ENCODE measurements around the gene FGF11. TPM values are rescaled to one million over a fixed set of nuclear protein-coding genes. Genes with fewer than 3 reads are reported as not detected.
A peak's percentile ranks its signal among the peaks of the same experiment; 100 is the strongest.
"Not testable (repeated sequence)": the region's sequence is repeated elsewhere in the genome, so short reads cannot be mapped to it uniquely, and the experiment has no call there.

The FGF11 gene
- total RNA-seq, 4 donors from 2014 or later, result 1.5 to 3.3 (median 2.2) TPM

DNA sequence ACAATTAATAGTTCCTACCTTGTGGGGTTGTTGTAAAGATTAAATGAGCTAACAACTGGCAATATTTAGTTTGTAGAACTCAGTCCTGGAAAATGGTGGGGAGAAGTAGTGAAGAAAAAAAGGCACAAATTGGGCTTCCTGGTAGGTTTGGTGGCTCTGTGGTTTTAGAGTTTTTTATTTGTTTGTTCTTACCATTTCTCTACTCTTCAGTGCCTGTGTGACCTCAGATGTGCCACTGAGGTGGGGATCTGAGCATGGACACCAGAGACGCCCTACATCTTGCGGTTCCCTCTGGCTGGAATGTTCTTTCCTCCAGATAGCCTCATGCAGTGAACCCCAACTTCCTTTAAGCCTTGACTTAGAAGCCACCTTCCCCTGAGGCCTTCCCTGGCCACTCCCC lies 32.4 kb downstream of the FGF11 start:
- 79 to 83% methylated on average over 2 of the region's 2 CpGs for WGBS, 2 donors
- H3K4me1 ChIP-seq, result peaks cover 0 to 82% (median 27%) of the 10 kb centered on the region in 4 donors

GRCh38 chr17:7474767-7475166 lies 35.5 kb downstream of the FGF11 start:
- not testable (repeated sequence) for H3K27me3 ChIP-seq; H3K36me3 ChIP-seq; H3K4me3 ChIP-seq; DNase-seq (ENCODE audit: low spot score in 2 of 2); H3K9me3 ChIP-seq
- WGBS, 2 donors, result 80 to 95% methylated on average over 8 of the region's 8 CpGs
- Histone ChIP-seq H3K4me1 (peaks cover 0 to 65% (median 26%) of the 10 kb centered on the region in 4 donors), H3K27ac (peak overlapping the region in 2 of 4 donors; percentile 96 to 100)

More for the DNA sequence above, 32.4 kb downstream of the FGF11 start:
- TF ChIP-seq EP300 (IDR thresholded peaks at IDR 0.05) (no peak), POLR2A (IDR thresholded peaks at IDR 0.05) (no peak)
- TF ChIP-seq, protein P1, sequence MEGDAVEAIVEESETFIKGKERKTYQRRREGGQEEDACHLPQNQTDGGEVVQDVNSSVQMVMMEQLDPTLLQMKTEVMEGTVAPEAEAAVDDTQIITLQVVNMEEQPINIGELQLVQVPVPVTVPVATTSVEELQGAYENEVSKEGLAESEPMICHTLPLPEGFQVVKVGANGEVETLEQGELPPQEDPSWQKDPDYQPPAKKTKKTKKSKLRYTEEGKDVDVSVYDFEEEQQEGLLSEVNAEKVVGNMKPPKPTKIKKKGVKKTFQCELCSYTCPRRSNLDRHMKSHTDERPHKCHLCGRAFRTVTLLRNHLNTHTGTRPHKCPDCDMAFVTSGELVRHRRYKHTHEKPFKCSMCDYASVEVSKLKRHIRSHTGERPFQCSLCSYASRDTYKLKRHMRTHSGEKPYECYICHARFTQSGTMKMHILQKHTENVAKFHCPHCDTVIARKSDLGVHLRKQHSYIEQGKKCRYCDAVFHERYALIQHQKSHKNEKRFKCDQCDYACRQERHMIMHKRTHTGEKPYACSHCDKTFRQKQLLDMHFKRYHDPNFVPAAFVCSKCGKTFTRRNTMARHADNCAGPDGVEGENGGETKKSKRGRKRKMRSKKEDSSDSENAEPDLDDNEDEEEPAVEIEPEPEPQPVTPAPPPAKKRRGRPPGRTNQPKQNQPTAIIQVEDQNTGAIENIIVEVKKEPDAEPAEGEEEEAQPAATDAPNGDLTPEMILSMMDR (IDR thresholded peaks at IDR 0.05), result no peak
- Histone ChIP-seq H3K4me3 (no peak overlapping the region), H3K9me3 (no peaks in the 10 kb centered on the region), H3K36me3 (peaks cover 0 to 2% (median 0%) of the 10 kb centered on the region in 3 donors), H3K27me3 (no peaks in the 10 kb centered on the region), H3K27ac (no peak overlapping the region)
- DNase-seq (ENCODE audit: low spot score in 2 of 2), result no peak

GRCh38 chr17:7475764-7476422 lies 36.6 kb downstream of the FGF11 start:
- H3K4me3 ChIP-seq, result no peak overlapping the region
- TF ChIP-seq POLR2A (IDR thresholded peaks at IDR 0.05) (peak in 1 of 2 donors; percentile 36), EP300 (IDR thresholded peaks at IDR 0.05) (peak; percentile 8 to 84)
- TF ChIP-seq, protein P1 (IDR thresholded peaks at IDR 0.05), result no peak
- H3K27me3 ChIP-seq, result no peaks in the 10 kb centered on the region
- no peaks in the 10 kb centered on the region for H3K9me3 ChIP-seq
- no peaks in the 10 kb centered on the region for H3K36me3 ChIP-seq
- 63 to 66% methylated on average over 15 of the region's 15 CpGs for WGBS, 2 donors
- peaks cover 0 to 65% (median 34%) of the 10 kb centered on the region in 4 donors for H3K4me1 ChIP-seq
- peak overlapping the region; percentile 34 to 100 (median 66) for H3K27ac ChIP-seq
- peak in 1 of 2 donors; percentile 74 for DNase-seq (ENCODE audit: low spot score in 2 of 2)

DNA sequence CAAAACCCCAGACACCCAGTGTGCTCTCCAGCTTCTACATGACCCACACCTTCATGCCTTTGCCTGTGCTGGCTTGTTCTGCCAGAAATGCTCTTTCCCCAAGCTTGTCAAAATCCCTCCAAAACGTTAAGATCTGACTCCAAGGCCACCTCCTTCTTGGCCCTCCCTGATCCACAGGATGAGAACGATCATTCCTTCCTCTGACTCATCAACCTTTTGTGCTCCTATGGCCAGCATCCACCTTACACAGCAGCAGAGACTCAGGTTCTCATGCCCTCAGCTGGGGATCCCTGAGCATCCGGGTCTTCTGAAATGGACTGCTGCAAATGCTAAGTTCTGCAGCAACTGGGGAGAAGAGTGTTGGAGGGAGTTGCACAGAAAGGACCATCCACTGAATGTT lies 37.2 kb downstream of the FGF11 start:
- no peak for DNase-seq (ENCODE audit: low spot score in 2 of 2)
- Histone ChIP-seq H3K27ac (peak overlapping the region in 3 of 4 donors; percentile 96 to 100 (median 99)), H3K4me1 (peaks cover 0 to 65% (median 36%) of the 10 kb centered on the region in 4 donors), H3K4me3 (no peak overlapping the region), H3K9me3 (no peaks in the 10 kb centered on the region), H3K36me3 (no peaks in the 10 kb centered on the region), H3K27me3 (no peaks in the 10 kb centered on the region)
- TF ChIP-seq EP300 (IDR thresholded peaks at IDR 0.05), result no peak
- no peak for TF ChIP-seq POLR2A (IDR thresholded peaks at IDR 0.05)
- TF ChIP-seq, protein P1 (IDR thresholded peaks at IDR 0.05), result no peak
- 27 to 29% methylated on average over 3 of the region's 3 CpGs for WGBS, 2 donors

GRCh38 chr17:7476951-7477350 lies 37.6 kb downstream of the FGF11 start:
- DNase-seq (ENCODE audit: low spot score in 2 of 2), result no peak
- H3K9me3 ChIP-seq, result no peaks in the 10 kb centered on the region
- WGBS, 2 donors, result 66 to 67% methylated on average over 5 of the region's 5 CpGs
- peak overlapping the region in 3 of 4 donors; percentile 96 to 100 (median 99) for H3K27ac ChIP-seq
- peaks cover 0 to 65% (median 40%) of the 10 kb centered on the region in 4 donors for H3K4me1 ChIP-seq
- peak overlapping the region in 1 of 4 donors; percentile 69 for H3K4me3 ChIP-seq
- H3K36me3 ChIP-seq, result no peaks in the 10 kb centered on the region
- H3K27me3 ChIP-seq, result no peaks in the 10 kb centered on the region
- TF ChIP-seq EP300 (IDR thresholded peaks at IDR 0.05) (no peak), POLR2A (IDR thresholded peaks at IDR 0.05) (no peak)
- TF ChIP-seq, protein P1 (IDR thresholded peaks at IDR 0.05), result no peak
